H1 (cell line): ENCODE data around the gene HOXB6. TPM values are rescaled to one million over a fixed set of nuclear protein-coding genes. Genes with fewer than 3 reads are reported as not detected.
A peak's percentile ranks its signal among the peaks of the same experiment; 100 is the strongest.

Experiments
- CTCF ChIA-PET: fragments of 300-600 bp; sonication (Branson Sonifier 250); formaldehyde crosslinking; loops from one replicate; lab custom pipeline; 2021; ENCODE audit not compliant: partially characterized antibody; lab: Charles Lee
- POLR2A ChIA-PET: fragments of 300-600 bp; sonication (Branson Sonifier 250); formaldehyde crosslinking; loops from one replicate; lab custom pipeline; 2021; ENCODE audit warnings: inconsistent platforms; ENCODE audit not compliant: partially characterized antibody; lab: Charles Lee
- DNase-seq, 2 experiments: peaks; one replicate each; pipeline versions ENCODE4 v3.0.0 to v3.0.0-alpha.2; 2010 to 2022; ENCODE audit warnings: low spot score in 2 of 2, low read depth in 1 of 2, mixed read lengths in 1 of 2
- FAIRE-seq: peaks from 2 replicates; lab custom pipeline; 2011; peaks lifted over from hg19 to GRCh38; lab: Jason Lieb, UNC
- H2AFZ ChIP-seq: 2 replicates; pipeline ENCODE4 v1.8.1; 2012; ENCODE audit warnings: low read length, inconsistent platforms
- H2AK5ac ChIP-seq: 2 replicates; pipeline ENCODE4 v1.6.1; 2013; ENCODE audit warnings: low read depth, low read length
- H2BK120ac ChIP-seq: replicated peaks from 2 replicates; pipeline ENCODE3; 2013; ENCODE audit warnings: low read depth, low read length, inconsistent platforms
- H2BK12ac ChIP-seq: 2 replicates; pipeline ENCODE4 v1.6.1; 2013; ENCODE audit warnings: low read depth, low read length
- H2BK15ac ChIP-seq: 2 replicates; pipeline ENCODE4 v1.6.1; 2013; ENCODE audit warnings: low read length
- H2BK20ac ChIP-seq: 2 replicates; pipeline ENCODE4 v1.6.1; 2013; ENCODE audit warnings: low read length
- H2BK5ac ChIP-seq: 2 replicates; pipeline ENCODE4 v1.6.1; 2013; ENCODE audit warnings: low read depth, low read length
- H3K14ac ChIP-seq: 2 replicates; pipeline ENCODE4 v1.6.1; 2013; ENCODE audit warnings: inconsistent platforms; ENCODE audit not compliant: insufficient read length
- H3K18ac ChIP-seq: 2 replicates; pipeline ENCODE4 v1.6.1; 2013; ENCODE audit warnings: low read length; ENCODE audit errors: extremely low read depth
- H3K23ac ChIP-seq: 2 replicates; pipeline ENCODE4 v1.6.1; 2013; ENCODE audit warnings: inconsistent platforms; ENCODE audit not compliant: insufficient read length
- H3K23me2 ChIP-seq: 2 replicates; pipeline ENCODE4 v1.6.1; 2013; ENCODE audit warnings: low read depth, low read length
- H3K27ac ChIP-seq: 2 replicates; pipeline ENCODE4 v1.6.1; 2011; ENCODE audit warnings: low read depth, low read length, inconsistent platforms
- H3K27me3 ChIP-seq, 4 experiments: replicated peaks in 1 of 4; 1 replicate in 1 of 4; 2 replicates in 3 of 4; pipeline versions ENCODE4 v1.6.1 to v1.8.1; 2011 to 2013; ENCODE audit warnings: low read length in 3 of 4, mild to moderate bottlenecking in 3 of 4, inconsistent platforms in 2 of 4, mixed read lengths in 2 of 4, moderate library complexity in 1 of 4; ENCODE audit not compliant: control insufficient read depth in 3 of 4, insufficient read depth in 3 of 4; ENCODE audit errors: extremely low read depth in 1 of 4
- H3K36me3 ChIP-seq, 4 experiments: 2 replicates each; pipeline versions ENCODE4 v1.6.1 to v1.8.1; 2011 to 2013; ENCODE audit warnings: mild to moderate bottlenecking in 4 of 4, low read length in 3 of 4, moderate library complexity in 2 of 4, control low read depth in 1 of 4, inconsistent platforms in 1 of 4; ENCODE audit not compliant: insufficient read depth in 4 of 4, control insufficient read depth in 2 of 4
- H3K4ac ChIP-seq: replicated peaks from 2 replicates; pipeline ENCODE3; 2013; ENCODE audit warnings: low read length, low read depth, mixed read lengths, inconsistent platforms; ENCODE audit not compliant: insufficient read length
- H3K4me1 ChIP-seq, 4 experiments: replicated peaks in 1 of 4; 1 replicate in 1 of 4; 2 replicates in 3 of 4; pipeline versions ENCODE4 v1.6.1 to v1.8.1; 2011 to 2013; ENCODE audit warnings: low read length in 3 of 4, inconsistent platforms in 2 of 4, mixed read lengths in 1 of 4; ENCODE audit not compliant: insufficient read depth in 4 of 4, control insufficient read depth in 3 of 4
- H3K4me2 ChIP-seq, 2 experiments: 2 replicates each; pipeline versions ENCODE4 v1.6.1 to v1.8.1; 2011 to 2013; ENCODE audit warnings: low read depth in 2 of 2, low read length in 2 of 2, control low read depth in 1 of 2, inconsistent platforms in 1 of 2, mild to moderate bottlenecking in 1 of 2; ENCODE audit not compliant: insufficient read depth in 1 of 2
- H3K4me3 ChIP-seq, 4 experiments: fragments of 200-600, 300-600 bp in 1 of 4; sonication (generic), shearing (Covaris generic), sonication (Bioruptor Twin) in 1 of 4; 2 replicates each; pipeline versions ENCODE4 v1.5.1 to v1.8.1; 2011 to 2016; ENCODE audit warnings: low read length in 4 of 4, low read depth in 3 of 4, control low read depth in 2 of 4, inconsistent platforms in 2 of 4, mild to moderate bottlenecking in 2 of 4, mixed read lengths in 1 of 4, moderate library complexity in 1 of 4; ENCODE audit not compliant: insufficient read depth in 2 of 4; ENCODE audit errors: extremely low read depth in 1 of 4
- H3K56ac ChIP-seq: replicated peaks from 2 replicates; pipeline ENCODE3; 2013; ENCODE audit warnings: low read depth, mild to moderate bottlenecking, mixed read lengths, low read length, inconsistent platforms; ENCODE audit not compliant: insufficient read length
- H3K79me1 ChIP-seq: 2 replicates; pipeline ENCODE4 v1.6.1; 2013; ENCODE audit warnings: low read depth, low read length, control low read depth
- H3K79me2 ChIP-seq, 2 experiments: 2 replicates each; pipeline versions ENCODE4 v1.6.1 to v1.8.1; 2012 to 2013; ENCODE audit warnings: low read length in 2 of 2, mild to moderate bottlenecking in 2 of 2, inconsistent platforms in 1 of 2; ENCODE audit not compliant: insufficient read depth in 2 of 2, control insufficient read depth in 1 of 2
- H3K9ac ChIP-seq, 4 experiments: replicated peaks in 1 of 4; 1 replicate in 1 of 4; 2 replicates in 3 of 4; pipeline versions ENCODE4 v1.6.1 to v1.8.1; 2011 to 2013; ENCODE audit warnings: low read depth in 3 of 4, low read length in 3 of 4, control low read depth in 2 of 4, mild to moderate bottlenecking in 2 of 4, moderate library complexity in 2 of 4, inconsistent platforms in 1 of 4; ENCODE audit errors: extremely low read depth in 1 of 4
- H3K9me3 ChIP-seq, 2 experiments: 2 replicates each; pipeline versions ENCODE4 v1.6.1 to v1.8.1; 2012 to 2013; ENCODE audit warnings: mild to moderate bottlenecking in 2 of 2, moderate library complexity in 2 of 2, control low read depth in 1 of 2, inconsistent platforms in 1 of 2, low read depth in 1 of 2, low read length in 1 of 2, mixed read lengths in 1 of 2; ENCODE audit not compliant: insufficient read depth in 2 of 2
- H4K20me1 ChIP-seq, 2 experiments: replicated peaks in 1 of 2; 2 replicates each; pipeline versions ENCODE3 to v1.8.1; 2011 to 2013; ENCODE audit warnings: inconsistent platforms in 2 of 2, low read length in 2 of 2, mild to moderate bottlenecking in 1 of 2; ENCODE audit not compliant: insufficient read depth in 2 of 2, control insufficient read depth in 1 of 2
- H4K5ac ChIP-seq: 2 replicates; pipeline ENCODE4 v1.6.1; 2013; ENCODE audit warnings: low read length, low read depth, mixed read lengths, inconsistent platforms; ENCODE audit not compliant: insufficient read length
- H4K8ac ChIP-seq: 2 replicates; pipeline ENCODE4 v1.8.0; 2013; ENCODE audit warnings: mild to moderate bottlenecking, moderate library complexity, low read length, inconsistent platforms; ENCODE audit not compliant: insufficient read depth; ENCODE audit errors: extremely low read depth
- H4K91ac ChIP-seq: replicated peaks from 2 replicates; pipeline ENCODE3; 2013; ENCODE audit warnings: low read length, mixed read lengths, inconsistent platforms; ENCODE audit not compliant: insufficient read length
- CBX5 ChIP-seq: fragments of 300-800, 300-1000 bp; sonication (generic); IDR thresholded peaks from 2 replicates; pipeline ENCODE4 v1.7.1; 2016; ENCODE audit warnings: antibody characterized with exemption, low read length, low read depth
- CBX8 ChIP-seq: fragments of 300-800, 300-1000 bp; sonication (generic); IDR thresholded peaks from 2 replicates; pipeline ENCODE4 v1.7.1; 2016; ENCODE audit warnings: low read depth, low read length, borderline replicate concordance
- CEBPB ChIP-seq: IDR thresholded peaks from 2 replicates; pipeline ENCODE4 v1.6.1; 2012; ENCODE audit warnings: low read depth, low read length
- FOSL1 ChIP-seq: IDR thresholded peaks from 2 replicates; pipeline ENCODE4 v1.6.1; 2011; ENCODE audit warnings: mild to moderate bottlenecking, low read depth, low read length, moderate library complexity; ENCODE audit not compliant: insufficient read depth
- GABPA ChIP-seq: IDR thresholded peaks from 2 replicates; pipeline ENCODE4 v1.6.1; 2011; ENCODE audit warnings: mild to moderate bottlenecking, low read length, moderate library complexity, borderline replicate concordance; ENCODE audit not compliant: insufficient read depth
- PHF8 ChIP-seq: fragments of 200-600 bp; sonication (generic); conservative IDR thresholded peaks from 2 replicates; pipeline ENCODE4 v1.7.1; 2012; ENCODE audit warnings: low read depth, mild to moderate bottlenecking, inconsistent platforms, low read length, moderate library complexity
- SP4 ChIP-seq: IDR thresholded peaks from 2 replicates; pipeline ENCODE4 v1.6.1; 2012; ENCODE audit warnings: low read length, inconsistent platforms
- SUZ12 ChIP-seq: fragments of 200-600 bp; sonication (generic); IDR thresholded peaks from 2 replicates; pipeline ENCODE4 v1.6.1; 2012; ENCODE audit warnings: mild to moderate bottlenecking, inconsistent platforms, low read length, moderate library complexity, mixed read lengths
- TEAD4 ChIP-seq: IDR thresholded peaks from 2 replicates; pipeline ENCODE4 v1.6.1; 2012; ENCODE audit warnings: low read depth, low read length, inconsistent platforms, mixed read lengths
- YY1 ChIP-seq: IDR thresholded peaks from 2 replicates; pipeline ENCODE4 v1.6.1; 2011; ENCODE audit warnings: low read depth, mild to moderate bottlenecking, low read length
- WGBS, 2 experiments: shearing (Covaris generic) in 1 of 2; methylation state at CpG; one replicate each; pipeline versions ENCODE4 v1.1.6 to v1.1.7; 2013 to 2015; ENCODE audit warnings: low lambda C conversion rate in 2 of 2, mixed read lengths in 2 of 2, inconsistent platforms in 1 of 2, low coverage in 1 of 2, missing lambda C conversion rate in 1 of 2; ENCODE audit not compliant: insufficient replicate concordance in 2 of 2, insufficient coverage in 1 of 2, insufficient read length in 1 of 2; ENCODE audit errors: extremely low coverage in 1 of 2, missing lambda C conversion rate in 1 of 2; 5-methylcytosine and 5-hydroxymethylcytosine counted together
- polyA plus RNA-seq, 7 experiments: library from polyadenylated mRNA; depleted of rRNA in 3 of 7; stranded (reverse) in 5 of 7; unstranded in 2 of 7; fragments of >200 nt in 5 of 7; fragments of 200-250 nt in 2 of 7; gene quantifications; 1 replicate in 5 of 7; 2 replicates in 1 of 7; 4 replicates in 1 of 7; pipeline versions ENCODE4 v1.2.1 to v1.2.3, GENCODE V29; 2011 to 2013; ENCODE audit warnings: missing spikeins in 2 of 7, mixed read lengths in 2 of 7
- total RNA-seq: library from RNA; stranded (reverse); fragmentation: NEBNext Ultra II Directional; extraction: Animal tissue kit (Norgen Biotek cat#: 25700); gene quantifications from 2 replicates; pipeline ENCODE4 v1.2.1, GENCODE V29; 2021
- TF ChIP-seq, protein P1 (sequence below): IDR thresholded peaks from 2 replicates; pipeline ENCODE4 v1.6.1; 2012; ENCODE audit warnings: inconsistent platforms

Gene HOXB6
- total and polyA plus RNA-seq, 2 of the 8 experiments (the other 6 are each of a cell fraction or from before 2014, with no cell fraction given): not detected

DNA sequence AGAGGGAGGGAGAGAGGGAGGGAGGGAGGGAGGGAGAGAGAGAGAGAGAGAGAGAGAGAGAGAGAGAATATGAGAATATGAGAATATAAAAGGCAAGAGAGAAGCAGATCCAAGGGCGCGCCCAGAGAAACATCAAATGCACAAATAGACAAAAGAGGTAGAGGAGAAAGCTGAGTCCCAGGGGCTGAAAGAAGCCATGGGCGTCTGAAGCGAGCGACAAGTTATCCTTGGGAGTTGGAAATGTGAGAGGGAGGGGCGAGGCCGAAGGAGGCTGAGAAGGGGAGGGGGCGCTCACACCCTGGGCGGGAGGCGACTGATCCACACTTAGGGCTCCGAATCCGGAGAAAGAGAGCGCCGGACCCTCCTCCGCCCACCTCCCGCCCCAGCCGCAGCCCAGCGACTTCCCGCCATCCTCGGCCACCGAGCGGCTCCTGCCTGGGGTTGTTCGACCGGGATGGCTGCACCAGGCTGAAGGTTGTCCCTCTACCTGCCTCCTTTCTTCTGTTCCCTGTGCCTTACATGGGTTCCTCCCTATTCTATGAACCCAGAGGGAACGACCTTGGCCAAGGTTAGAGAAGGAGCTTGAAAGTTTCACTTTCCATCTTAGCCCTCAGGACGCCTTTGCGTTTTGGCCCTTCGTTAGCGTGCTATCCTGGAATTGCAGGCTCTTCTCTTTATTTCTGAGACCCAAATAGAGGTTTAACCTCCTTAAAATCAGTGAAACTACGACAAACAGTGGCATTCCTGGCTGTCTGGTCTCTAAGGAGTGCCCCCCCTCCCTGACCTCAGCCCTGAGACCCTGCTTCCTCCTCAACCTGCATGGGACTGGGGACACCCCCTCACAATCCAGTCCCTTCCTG, 42.5 kb upstream of the HOXB6 start:
- H3K79me1 ChIP-seq: no peaks in the 10 kb centered on the region
- peaks cover 0 to 18% of the 10 kb centered on the region in 2 experiments for H4K20me1 ChIP-seq
- CTCF ChIA-PET: interaction anchor here (0.6 to 2.0 kb wide), 9 partner anchors 8 to 577 kb away, joined by 3 to 7 read pairs (median 4); no protein-coding TSS in a partner anchor
- H2AFZ ChIP-seq: no peak overlapping the region
- no peak overlapping the region for H4K5ac ChIP-seq
- FAIRE-seq: no peak
- no peak overlapping the region for H3K9ac ChIP-seq
- no peaks in the 10 kb centered on the region for H3K9me3 ChIP-seq
- H3K27ac ChIP-seq: no peak overlapping the region
- no peak overlapping the region for H2BK5ac ChIP-seq
- no peaks in the 10 kb centered on the region for H3K79me2 ChIP-seq
- no peak overlapping the region for H3K56ac ChIP-seq
- no peak overlapping the region for H3K14ac ChIP-seq
- no peak overlapping the region for H2BK12ac ChIP-seq
- peaks cover 3% of the 10 kb centered on the region; the same call in 1 of the 2 replicates for H3K23me2 ChIP-seq
- WGBS, 2 experiments: 0% methylated on average over 7 of the region's 30 CpGs; no CpG with 5 or more reads in 1 of the 2 experiments
- peak in 1 of 2 experiments; percentile 73 for DNase-seq
- H2AK5ac ChIP-seq: no peak overlapping the region
- H3K23ac ChIP-seq: no peak overlapping the region
- H3K4me2 ChIP-seq: peak overlapping the region; percentile 56 to 73
- peak overlapping the region in 2 of 4 experiments; percentile 3 to 51; a peak in 4 of 8 replicates for H3K4me3 ChIP-seq
- no peak overlapping the region for H4K91ac ChIP-seq
- H3K4ac ChIP-seq: no peak overlapping the region
- no peak overlapping the region for H4K8ac ChIP-seq
- H2BK120ac ChIP-seq: no peak overlapping the region
- H3K27me3 ChIP-seq: peaks cover 69 to 81% (median 74%) of the 10 kb centered on the region in 4 experiments
- 0 out of 2 replicates have a peak overlapping the region, but pooled peaks have one; percentile 29 for H2BK15ac ChIP-seq
- H2BK20ac ChIP-seq: no peak overlapping the region
- POLR2A ChIA-PET: interaction anchor here (0.6 to 1.1 kb wide), 2 partner anchors 16 to 26 kb away, joined by 3 to 4 read pairs; no protein-coding TSS in a partner anchor
- H3K4me1 ChIP-seq: peaks cover 0 to 14% (median 8%) of the 10 kb centered on the region in 4 experiments; a peak in 5 of 7 replicates
- H3K36me3 ChIP-seq: peaks cover 0 to 3% (median 0%) of the 10 kb centered on the region in 4 experiments; a peak in 1 of 8 replicates
- no peak overlapping the region for H3K18ac ChIP-seq
- TF ChIP-seq TEAD4: no peak
- TF ChIP-seq YY1: no peak
- peak; percentile 32; the same call in 1 of the 2 replicates for TF ChIP-seq SUZ12
- no peak for TF ChIP-seq SP4
- TF ChIP-seq, protein P1, sequence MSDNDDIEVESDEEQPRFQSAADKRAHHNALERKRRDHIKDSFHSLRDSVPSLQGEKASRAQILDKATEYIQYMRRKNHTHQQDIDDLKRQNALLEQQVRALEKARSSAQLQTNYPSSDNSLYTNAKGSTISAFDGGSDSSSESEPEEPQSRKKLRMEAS: no peak
- TF ChIP-seq PHF8: no peak
- no peak for TF ChIP-seq CBX8
- no peak for TF ChIP-seq CEBPB
- no peak for TF ChIP-seq GABPA
- TF ChIP-seq FOSL1: no peak
- no peak for TF ChIP-seq CBX5
